ENCODE results near the gene AP5S1.
"Not testable (repeated sequence)": the region's sequence is repeated elsewhere in the genome, so short reads cannot be mapped to it uniquely, and the experiment has no call there.

Gene AP5S1

DNA sequence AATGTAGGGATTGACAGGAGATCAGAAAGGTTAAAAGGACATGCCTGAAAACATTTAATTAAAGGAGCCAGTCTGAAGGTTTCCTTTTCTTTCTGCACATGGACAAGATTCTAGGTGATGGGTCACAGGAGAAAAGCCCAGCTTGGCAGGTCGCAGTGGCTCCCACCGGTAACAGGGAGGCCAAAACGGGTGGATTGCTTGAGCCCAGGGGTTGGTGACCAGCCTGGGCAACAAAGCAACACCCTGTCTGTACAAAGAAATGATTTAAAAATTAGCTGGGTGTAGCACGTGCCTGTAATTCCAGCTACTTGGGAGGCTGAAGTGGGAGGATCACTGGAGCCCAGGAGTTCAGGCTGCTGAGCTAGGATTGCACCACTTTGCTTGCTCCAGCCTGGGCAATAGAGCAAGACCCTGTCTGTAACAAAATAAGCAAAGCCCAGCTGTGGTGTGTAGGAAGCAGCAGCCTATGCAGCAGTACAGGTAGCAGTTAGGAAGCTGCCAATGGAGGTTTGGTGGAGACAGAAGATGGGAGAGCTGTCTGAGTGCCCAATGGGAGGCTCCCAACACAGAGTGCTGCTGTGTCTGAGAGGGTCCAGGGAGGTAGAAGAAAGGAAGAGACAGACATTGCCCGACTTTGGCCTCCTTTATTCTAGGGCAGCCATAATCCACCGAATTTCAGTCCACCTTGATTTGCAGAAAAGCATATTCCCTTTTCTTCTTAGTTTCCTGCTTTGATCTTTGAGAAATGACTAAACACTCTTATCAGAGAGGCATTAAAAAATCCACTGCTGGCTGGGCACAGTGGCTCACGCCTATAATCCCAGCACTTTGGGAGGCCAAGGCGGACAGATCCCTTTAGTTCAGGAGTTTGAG is 7.1 kb upstream of the AP5S1 start:
- DNase-seq (ENCODE audit: low spot score) = no peak

DNA sequence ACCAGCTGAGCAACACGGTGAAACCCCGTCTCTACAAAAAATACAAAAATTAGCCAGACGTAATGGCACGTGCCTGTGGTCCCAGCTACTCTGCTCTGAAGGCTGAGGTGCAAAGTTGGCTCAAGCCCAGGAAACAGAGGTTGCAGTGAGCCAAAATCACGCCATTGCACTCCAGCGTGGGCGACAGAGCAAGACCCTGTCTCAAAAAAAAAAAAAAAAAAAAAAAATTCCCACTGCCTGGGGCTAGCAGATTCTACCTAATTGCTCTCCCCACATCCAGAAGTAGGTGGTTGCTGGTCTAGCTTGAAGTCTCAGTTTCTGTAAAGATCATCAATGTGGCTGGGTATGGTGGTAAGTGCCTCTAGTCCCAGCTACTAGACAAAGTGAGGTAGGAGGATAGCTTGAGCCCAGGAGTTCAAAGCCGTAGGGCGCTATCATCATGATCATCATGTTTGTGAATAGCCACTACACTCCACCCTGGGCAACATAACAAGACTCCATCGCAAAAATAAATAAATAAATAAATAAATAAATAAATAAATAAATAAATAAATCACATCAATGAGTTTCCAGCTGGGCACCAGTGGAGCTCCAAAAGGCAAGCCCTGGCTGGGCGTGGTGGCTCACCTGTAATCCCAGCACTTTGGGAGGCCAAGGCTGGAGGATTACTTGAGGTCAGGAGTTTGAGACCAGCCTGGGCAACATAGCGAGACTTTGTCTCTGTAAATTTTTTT is 6.3 kb upstream of the AP5S1 start:
- DNase-seq (ENCODE audit: low spot score) = no peak

DNA sequence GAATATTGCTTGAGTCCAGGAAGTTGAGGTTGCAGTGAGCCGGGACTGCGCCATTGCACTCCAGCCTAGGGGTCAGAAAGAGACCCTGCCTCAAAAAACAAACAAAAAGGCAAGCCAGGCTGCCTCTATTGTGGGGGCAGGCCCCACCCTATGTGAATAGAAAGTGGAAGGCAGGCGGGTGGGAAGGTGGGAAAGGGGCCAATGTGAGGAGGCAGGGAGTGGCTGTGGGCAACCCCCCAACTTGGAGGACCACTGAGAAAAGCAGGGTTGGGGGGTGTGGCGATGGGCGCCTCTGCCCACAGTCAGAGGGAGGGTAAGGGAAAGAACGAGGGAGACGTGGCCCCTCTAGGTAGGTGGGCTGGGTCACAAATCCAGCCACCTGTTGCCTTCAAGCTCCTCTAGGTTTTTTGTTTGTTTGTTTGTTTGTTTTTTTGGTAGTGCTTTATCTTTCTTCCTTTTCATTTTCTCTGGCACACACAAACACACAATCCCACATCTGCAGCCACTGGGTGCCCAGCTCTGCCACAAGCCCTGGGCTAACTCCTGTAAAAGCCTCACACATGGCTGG is 5.3 kb upstream of the AP5S1 start:
- DNase-seq (ENCODE audit: low spot score) = no peak

DNA sequence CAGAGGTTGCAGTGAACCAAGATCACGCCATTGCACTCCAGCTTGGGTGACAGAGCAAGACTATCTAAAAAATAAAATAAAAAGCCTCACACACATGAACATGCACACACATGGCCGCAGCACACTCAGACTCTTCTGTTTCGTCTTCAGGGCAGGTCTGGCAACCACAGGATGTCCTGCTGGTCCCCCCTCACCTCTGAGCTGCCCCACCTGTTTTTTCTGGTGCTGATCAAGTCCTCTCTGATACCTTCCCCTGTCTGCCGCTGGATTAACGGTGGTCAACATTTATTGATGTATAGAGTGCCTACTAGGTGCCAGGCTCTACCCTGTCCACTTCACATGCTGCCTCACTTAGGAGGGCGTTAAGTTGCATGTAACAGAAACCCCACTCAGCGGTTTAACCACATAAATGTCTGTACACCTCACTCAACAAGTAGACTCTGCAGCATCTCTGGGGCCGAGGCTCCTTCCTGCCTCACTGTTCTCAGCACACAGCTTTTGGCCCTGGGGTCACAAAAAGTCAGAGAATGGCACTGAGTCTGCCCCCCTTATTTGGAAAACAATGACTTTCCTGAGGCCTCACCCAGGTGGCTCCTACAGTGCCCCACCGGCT is 4.5 kb upstream of the AP5S1 start:
- DNase-seq (ENCODE audit: low spot score) = no peak

DNA sequence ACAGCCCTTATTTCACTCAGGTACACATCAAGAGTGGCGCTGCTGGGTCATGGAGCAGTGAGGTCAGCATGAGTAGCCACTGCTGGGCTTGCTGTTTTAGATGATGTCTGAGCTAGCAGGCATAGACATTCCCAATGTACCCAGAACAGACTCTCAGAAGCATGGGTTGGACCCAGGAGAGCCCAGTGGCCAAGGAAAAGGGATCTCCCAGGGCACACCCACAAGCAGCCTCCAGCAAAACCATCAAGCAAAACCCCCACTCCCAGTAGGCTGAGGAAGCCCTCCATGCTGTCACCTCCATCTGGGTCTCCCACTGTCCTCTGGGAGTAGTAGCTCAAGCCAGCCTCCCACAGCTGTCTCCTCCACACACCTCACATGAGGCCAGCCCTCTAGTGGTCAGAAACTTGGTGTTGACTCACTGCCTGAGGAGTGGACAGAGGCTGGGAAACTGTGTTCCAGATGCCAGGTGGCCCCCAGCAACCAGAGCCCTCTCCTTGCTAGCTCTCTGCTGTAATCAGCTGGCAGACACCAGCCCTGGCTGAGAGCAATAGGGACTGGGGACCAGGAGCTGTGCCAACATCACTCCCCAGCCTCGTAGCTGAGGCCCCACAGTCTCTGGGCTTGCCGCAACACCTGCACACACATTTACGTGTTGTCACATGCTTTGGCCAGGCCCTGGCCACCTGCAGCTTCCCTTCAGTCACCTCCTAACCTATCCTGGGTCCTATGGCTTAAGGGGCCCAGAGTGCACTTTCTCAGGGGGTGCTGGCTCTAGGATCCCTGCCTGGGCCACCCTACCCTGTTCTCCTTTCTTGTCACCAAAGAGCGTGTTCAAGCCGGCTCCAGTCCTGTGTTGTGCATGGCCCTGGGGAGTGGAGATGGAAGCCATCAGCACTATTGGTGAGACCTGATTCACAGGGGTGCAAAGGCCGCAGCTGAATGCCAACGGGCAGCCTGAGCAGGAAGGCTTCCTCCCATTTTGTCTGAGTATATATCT is 1.9 kb upstream of the AP5S1 start:
- DNase-seq (ENCODE audit: low spot score) = peak; percentile 76

DNA sequence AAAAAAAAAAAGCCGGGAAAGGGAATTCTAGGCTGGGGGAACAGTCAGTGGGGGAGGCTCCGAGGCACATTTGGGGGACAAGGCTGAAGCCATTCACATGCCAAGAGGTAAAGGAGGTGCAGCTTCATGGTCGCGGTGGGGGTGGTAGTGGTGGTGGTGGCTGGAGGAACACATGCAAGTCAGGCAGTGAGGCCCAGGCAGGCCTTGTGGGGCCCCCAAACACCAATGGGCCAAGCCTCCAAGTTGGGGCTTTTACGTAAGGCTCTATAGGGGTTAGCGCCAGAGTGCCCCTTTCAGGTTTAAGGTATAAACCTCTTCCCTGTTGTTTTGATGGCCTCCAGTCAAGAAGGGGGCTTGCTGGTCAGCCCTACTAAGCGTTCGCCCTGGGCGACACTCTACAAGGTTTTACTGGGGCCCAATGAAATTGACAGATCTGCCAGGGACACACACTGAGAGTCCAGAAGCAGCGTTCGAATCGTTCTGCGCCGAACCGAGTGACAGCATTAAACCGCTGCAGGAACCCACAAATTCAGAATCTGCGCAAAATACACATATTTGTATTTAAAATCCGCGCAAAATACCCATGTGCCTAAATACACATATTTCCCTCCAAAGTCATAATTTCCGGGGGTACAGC is 818 bp upstream of the AP5S1 start:
- DNase-seq (ENCODE audit: low spot score) = no peak

DNA sequence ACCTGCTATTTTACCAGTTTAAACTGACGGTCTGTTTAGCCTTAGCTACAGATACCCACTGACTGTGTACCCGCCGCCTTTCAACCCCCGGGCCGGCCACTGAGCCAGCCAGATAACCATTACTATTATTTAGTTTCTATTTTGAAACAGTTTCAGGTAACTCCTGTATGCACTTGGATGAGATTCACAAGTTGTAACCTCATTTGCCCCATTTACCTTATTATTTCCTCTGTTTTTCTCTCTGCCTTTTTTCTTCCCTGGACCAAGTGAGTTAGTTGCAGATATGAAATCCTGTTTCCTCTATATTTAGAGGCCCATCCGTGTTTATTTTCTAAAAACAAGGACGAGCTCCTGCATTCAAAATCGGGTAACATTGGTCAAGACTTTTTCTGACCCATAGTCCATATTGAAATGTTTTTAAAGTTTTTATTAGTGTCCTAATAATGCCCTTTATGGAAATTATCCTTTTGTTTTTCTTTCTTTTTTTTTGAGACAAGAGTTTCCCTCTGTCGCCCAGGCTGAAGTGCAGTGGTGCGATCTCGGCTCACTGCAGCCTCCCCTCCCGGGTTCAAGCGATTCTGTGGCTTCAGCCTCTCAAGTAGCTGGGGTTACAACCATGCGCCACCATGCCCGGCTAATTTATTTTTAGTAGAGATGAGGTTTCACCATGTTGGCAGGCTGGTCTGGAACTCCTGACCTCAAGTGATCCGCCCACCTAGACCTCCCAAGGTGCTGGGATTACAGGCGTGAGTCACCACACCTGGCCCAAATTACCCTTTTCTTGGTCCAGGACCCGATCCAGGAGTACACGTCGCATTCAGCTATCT is 767 bp downstream of the AP5S1 start:
- no peak for DNase-seq (ENCODE audit: low spot score)

DNA sequence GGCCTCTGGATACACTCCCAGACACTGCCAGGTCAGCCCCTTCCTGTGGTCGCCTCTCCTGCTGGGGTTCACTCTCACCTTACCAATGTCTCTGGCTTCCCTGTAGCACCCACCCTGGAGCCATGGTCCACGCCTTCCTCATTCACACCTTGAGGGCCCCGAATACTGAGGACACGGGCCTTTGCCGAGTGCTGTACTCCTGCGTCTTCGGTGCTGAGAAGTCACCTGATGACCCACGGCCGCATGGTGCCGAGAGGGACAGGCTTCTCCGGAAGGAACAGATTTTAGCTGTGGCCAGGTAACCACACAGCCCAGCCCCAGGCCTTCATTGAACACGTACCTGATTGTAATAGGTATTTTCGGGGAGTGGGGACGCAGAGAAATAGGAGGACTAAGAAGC is 1.6 kb downstream of the AP5S1 start:
- no peak for DNase-seq (ENCODE audit: low spot score)

DNA sequence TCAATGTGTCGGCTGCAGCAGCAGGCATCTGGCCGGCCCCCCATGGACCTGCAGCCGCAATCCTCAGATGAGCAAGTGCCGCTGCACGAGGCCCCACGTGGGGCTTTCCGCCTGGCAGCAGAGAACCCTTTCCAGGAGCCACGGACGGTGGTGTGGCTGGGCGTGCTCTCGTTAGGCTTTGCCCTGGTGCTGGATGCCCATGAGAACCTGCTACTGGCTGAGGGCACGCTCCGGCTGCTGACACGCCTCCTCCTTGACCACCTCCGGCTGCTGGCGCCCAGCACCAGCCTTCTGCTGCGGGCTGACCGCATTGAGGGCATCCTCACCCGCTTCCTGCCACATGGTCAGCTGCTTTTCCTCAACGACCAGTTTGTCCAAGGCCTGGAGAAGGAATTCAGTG is 3.5 kb downstream of the AP5S1 start:
- DNase-seq (ENCODE audit: low spot score) = no peak

DNA sequence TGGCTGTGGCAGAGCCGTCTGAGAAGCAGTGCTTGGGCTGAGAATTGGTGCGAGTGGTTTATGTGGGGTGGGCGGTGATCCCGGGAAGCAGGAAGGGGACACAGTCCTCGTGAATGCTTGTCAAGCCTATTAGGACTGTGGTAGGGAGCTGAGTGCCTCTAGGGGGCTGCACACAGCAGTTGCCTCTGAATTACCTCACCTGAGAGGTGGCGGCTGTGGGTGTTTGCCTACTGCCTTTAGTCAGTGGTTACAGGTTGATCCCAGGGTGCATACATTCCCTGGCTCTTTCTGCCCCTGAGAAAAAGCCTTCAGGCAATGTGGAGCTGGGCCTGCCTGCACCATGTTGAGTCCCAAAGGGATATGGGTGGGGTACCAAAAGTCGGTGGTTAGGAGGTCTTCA is 5.2 kb downstream of the AP5S1 start:
- DNase-seq (ENCODE audit: low spot score) = no peak

DNA sequence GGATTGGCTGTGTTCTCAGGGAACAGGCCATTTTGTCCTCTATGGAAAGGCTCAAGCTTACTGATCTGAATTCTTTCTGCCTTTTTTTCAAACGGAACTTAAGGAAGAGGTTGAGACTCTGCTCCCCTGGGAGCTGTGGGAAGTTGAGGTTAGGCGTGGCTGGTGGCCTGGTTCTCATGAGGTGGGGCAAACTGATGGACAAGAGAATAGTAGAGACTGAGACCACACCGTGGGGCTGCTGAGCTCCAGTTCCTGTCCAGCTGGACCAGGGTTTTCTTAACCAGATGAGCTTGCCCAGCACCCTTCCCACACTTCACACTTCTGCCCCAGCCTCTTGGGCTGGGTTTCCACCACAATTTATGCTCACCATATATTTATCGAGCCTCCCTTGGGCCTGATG is 6.1 kb downstream of the AP5S1 start:
- DNase-seq (ENCODE audit: low spot score) = no peak

DNA sequence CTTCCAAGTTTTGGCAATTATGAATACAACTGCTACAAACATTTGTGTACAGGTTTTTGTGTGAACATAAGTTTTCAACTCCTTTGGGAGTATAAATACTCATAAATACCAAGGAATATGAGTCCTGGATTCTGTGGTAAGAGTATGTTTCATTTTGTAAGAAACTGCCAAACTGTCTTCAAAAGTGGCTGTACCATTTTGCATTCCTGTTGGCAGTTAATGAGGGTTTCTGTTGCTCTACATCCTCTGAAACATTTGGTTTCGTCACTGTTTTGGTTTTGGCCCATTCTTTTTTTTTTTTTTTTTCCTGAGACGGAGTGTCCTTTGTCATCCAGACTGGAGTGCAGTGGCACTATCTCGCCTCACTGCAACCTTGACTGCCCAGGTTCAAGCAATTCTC is 8.5 kb downstream of the AP5S1 start:
- no peak for DNase-seq (ENCODE audit: low spot score)

DNA sequence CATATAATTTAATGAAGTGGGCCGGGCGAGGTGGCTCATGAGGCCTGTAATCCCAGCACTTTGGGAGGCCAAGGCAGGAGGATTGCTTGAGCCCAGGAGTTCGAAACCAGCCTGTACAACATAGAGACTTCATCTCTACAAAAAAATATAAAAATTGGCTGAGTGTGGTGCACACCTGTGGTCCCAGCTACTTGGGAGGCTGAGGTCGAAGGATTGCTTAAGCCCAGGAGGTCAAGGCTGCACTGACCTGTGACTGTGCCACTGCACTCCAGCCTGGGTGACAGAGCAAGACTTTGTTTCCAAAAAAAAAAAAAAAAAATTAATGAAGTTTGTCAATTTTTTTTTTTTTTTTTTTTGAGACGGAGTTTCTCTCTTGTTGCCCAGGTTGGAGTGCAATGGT is 9.5 kb downstream of the AP5S1 start:
- DNase-seq (ENCODE audit: low spot score) = not testable (repeated sequence)

DNA sequence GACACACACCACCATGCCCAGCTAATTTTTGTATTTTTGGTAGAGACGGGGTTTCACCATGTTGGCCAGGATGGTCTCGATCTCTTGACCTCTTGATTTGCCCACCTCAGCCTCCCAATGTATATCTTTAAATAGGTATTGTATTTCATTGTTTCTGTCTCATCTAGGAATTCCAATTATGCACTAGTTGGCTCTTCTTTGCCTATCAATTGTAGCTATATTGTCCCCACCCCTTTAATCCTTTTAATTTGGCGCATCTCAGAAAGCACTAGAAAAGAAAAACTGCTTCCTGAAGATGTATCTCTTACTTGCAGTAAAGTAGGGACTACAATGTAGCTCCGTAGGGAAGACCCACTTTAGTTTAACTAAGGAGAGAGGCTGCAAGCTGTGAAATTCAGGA is 15.8 kb downstream of the AP5S1 start:
- DNase-seq (ENCODE audit: low spot score) = no peak

DNA sequence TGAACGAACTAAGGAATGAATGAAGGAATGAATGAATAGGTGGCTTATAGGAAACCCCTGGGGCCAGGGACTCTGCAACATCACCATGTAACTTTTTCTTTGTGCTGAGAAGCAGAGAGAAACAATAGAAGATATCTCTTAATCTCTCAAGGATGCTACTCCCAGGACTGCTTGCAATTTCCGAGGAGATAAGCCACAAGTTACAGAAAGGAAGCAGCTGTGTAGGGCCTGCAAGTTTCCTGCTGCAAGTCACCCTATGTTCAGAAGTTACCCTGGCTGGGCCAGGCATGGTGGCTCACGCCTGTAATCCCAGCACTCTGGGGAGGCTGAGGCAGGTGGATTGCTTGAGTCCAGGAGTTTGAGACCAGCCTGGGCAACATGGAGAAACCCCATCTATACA is 19.0 kb downstream of the AP5S1 start:
- DNase-seq (ENCODE audit: low spot score) = no peak

DNA sequence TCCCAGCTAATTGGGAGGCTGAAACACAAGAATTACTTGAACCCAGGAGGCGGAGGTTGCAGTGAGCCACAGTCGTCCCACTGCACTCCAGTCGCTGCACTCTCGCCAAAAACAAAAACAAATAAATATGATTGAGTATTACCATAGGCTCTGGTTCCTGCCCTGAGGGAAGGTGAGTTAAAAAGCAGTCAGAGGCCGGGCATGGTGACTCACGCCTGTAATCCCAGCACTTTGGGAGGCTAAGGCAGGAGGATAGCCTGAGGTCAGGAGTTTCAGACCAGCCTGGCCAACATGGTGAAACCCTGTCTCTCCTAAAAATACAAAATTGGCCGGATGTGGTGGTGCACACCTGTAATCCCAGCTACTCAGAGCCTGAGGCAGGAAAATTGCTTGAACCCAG is 19.9 kb downstream of the AP5S1 start:
- DNase-seq (ENCODE audit: low spot score) = not testable (repeated sequence)

DNA sequence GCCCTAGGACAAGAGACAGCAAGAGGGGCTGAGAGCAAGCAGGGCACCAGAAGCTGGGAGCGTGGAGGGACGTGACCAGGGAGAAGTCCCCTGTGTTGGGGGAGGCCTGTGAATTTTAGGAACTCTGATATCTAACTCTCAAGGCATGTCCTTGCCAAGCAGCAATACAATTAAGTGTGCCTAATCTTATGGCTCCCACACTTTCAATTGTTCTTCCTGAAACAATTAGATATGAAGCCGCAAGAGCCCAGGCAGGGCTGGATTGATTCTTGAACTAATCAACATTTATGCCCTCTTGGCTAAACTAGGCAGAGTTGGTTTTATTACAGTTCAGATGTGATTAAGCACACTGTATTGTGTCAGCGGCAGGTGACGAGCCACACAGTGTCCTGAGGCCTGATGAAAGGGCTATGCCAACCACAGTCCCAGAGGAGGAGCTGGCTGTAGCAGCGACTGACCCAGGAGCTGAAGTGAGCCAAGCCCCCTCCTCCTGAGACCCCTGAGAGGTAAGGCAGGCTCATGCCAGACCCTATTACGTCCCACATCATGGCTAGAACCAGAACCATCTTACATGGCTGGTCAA is 22.1 kb downstream of the AP5S1 start:
- DNase-seq (ENCODE audit: low spot score) = no peak

DNA sequence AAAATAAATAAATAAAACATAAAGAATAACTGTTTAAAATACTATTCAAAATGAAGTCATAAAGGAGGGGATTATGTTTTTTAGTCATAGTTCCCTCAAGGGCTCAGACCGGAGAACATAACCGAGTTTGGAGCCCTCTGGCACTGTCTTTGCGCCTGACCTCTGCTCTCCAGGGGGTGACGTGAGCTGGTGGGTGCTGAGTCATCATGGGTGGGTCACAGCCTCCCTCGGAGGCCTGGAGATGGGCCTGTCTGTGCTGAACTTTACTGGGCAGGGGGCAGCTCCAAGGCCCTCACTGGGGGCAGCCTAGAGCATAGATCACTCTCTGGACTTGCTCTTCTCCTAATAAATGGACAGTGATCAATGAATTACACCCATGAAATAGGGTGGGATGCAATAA is 23.1 kb downstream of the AP5S1 start:
- DNase-seq (ENCODE audit: low spot score) = no peak

DNA sequence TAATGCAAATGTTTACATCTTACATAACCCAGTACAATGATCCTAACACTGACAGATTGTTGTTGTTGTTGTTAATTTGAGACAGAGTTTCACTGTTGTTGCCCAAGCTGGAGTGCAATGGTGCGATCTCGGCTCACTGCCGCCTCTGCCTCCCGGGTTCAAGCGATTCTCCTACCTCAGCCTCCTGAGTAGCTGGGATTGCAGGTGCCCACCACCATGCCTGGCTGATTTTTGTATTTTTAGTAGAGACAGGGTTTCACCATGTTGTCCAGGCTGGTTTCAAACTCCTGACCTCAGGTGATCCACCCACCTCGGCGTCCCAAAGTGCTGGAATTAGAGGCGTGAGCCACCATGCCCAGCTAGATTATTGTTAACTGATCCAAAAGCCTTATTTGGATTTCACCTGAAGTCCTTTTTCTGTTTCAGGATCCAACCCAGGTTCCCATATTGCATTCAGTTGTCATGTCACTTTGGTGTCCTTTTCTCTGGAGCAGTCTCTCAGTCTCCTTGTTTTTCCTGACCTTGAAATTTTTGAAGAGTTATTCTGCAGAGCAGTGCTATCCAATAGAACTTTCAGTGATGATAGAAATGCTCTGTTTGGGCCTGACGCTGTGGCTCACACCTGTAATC is 23.8 kb downstream of the AP5S1 start:
- not testable (repeated sequence) for DNase-seq (ENCODE audit: low spot score)
